Activated T-cell treated with anti-CD3 and anti-CD28 coated beads, Interleukin-2, amount 50 U/mL, for 4 hours (primary cell): ENCODE data around the gene ITGAL. TPM values are rescaled to one million over a fixed set of nuclear protein-coding genes. Genes with fewer than 3 reads are reported as not detected.

Source experiments
- ATAC-seq, 2 donors: fragments of 200-7000 bp; cut with Tn5 transposase; one replicate each; pipeline ENCODE4 v1.10.0; 2021
- DNase-seq: peaks from one replicate; pipeline ENCODE4 v3.0.0-alpha.2; 2020
- H3K27me3 Mint-ChIP-seq: one replicate; pipeline ENCODE4 v1.8.0; 2021; ENCODE audit warnings: low read depth, mixed read lengths
- H3K36me3 Mint-ChIP-seq: one replicate; pipeline ENCODE4 v1.8.0; 2022; ENCODE audit warnings: mixed read lengths; ENCODE audit not compliant: insufficient read depth
- H3K4me1 Mint-ChIP-seq: one replicate; pipeline ENCODE4 v1.8.0; 2021; ENCODE audit warnings: low read depth, mixed read lengths
- H3K4me3 Mint-ChIP-seq: one replicate; pipeline ENCODE4 v1.8.0; 2021; ENCODE audit warnings: mild to moderate bottlenecking, moderate library complexity, mixed read lengths
- H3K9me3 Mint-ChIP-seq: one replicate; pipeline ENCODE4 v1.8.0; 2021; ENCODE audit warnings: mixed read lengths
- total RNA-seq, 3 donors: library from RNA; stranded (reverse); gene quantifications; one replicate each; pipeline ENCODE4 v1.2.1, GENCODE V29; 2021

ITGAL gene
- total RNA-seq = 100 to 1,000 TPM; 193 to 259 (median 220) TPM

DNA sequence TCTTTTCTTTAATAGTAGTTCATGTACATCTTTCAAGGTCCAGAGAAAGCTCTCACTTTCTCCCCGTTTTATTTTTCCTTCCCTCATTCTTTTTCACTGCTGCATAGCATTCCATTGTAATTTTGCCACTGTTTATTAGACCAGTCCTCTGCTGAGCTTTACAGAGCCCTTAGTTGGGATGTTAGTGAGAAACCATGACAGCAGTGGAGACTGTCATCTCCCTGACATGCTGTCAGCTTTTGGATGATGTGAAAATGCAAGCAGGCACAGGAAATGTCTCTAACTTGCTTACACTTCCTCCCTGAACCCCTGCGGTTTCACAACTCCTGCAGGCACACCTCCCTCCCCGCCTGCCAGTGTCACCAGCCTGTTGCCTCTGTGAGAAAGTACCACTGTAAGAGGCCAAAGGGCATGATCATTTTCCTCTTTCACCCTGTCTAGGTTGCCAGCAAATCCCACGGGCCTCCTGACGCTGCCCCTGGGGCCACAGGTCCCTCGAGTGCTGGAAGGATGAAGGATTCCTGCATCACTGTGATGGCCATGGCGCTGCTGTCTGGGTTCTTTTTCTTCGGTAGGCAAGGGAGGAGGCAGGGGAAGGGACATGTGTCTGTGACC lies at the start of gene ITGAL:
Gene ITGAL (plus strand): TSS at position 415 of the 615 bp plus-strand sequence. CDS start 96 bp downstream, at position 511.
- DNase-seq (peak; percentile 76), ATAC-seq (peak; percentile 70 to 79)
- H3K27me3 Mint-ChIP-seq = no peaks in the 10 kb centered on the region
- H3K36me3 Mint-ChIP-seq = peaks cover 15% of the 10 kb centered on the region
- H3K4me1 Mint-ChIP-seq = peaks cover 63% of the 10 kb centered on the region
- H3K9me3 Mint-ChIP-seq = peaks cover 3% of the 10 kb centered on the region
- H3K4me3 Mint-ChIP-seq = peak within 1 kb of the TSS; percentile 94

DNA sequence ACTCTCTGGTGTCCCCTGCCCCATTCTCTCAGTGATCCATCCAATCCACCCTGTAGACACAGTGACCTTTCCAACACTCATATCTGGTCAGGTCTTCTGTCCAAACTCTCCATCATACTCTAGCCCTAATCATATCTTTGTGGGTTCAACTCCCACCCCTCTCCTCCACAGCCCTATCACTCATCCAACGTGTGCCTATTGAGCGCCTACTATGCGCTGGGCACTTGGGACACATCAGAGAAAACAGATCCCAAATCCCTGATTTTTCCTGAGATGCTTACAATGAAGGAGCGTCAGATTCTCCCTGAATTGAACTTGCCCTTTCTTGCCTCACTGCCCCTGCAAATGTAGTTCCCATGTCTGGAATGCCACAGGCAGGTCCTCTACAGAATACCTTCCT lies 44.5 kb upstream of the ITGAL start:
- no peak overlapping the region for H3K4me3 Mint-ChIP-seq
- H3K36me3 Mint-ChIP-seq = peaks cover 25% of the 10 kb centered on the region
- H3K27me3 Mint-ChIP-seq = no peaks in the 10 kb centered on the region
- peaks cover 8% of the 10 kb centered on the region for H3K4me1 Mint-ChIP-seq
- ATAC-seq = no peak
- no peaks in the 10 kb centered on the region for H3K9me3 Mint-ChIP-seq
- DNase-seq = no peak

GRCh38 chr16:30429418-30429677 lies 43.2 kb upstream of the ITGAL start:
- no peak for ATAC-seq
- peaks cover 16% of the 10 kb centered on the region for H3K36me3 Mint-ChIP-seq
- H3K4me1 Mint-ChIP-seq = peaks cover 15% of the 10 kb centered on the region
- H3K4me3 Mint-ChIP-seq = no peak overlapping the region
- no peak for DNase-seq
- H3K27me3 Mint-ChIP-seq = no peaks in the 10 kb centered on the region
- no peaks in the 10 kb centered on the region for H3K9me3 Mint-ChIP-seq

GRCh38 chr16:30429678-30430427 lies 42.7 kb upstream of the ITGAL start, which contains the start of gene DCTPP1:
DCTPP1 (minus strand) TSS chr16:30430030; CDS start chr16:30429980, 50 bp downstream.
- no peaks in the 10 kb centered on the region for H3K27me3 Mint-ChIP-seq
- peaks cover 16% of the 10 kb centered on the region for H3K36me3 Mint-ChIP-seq
- H3K9me3 Mint-ChIP-seq = no peaks in the 10 kb centered on the region
- DNase-seq = peak; percentile 95
- ATAC-seq = peak; percentile 97
- peaks cover 20% of the 10 kb centered on the region for H3K4me1 Mint-ChIP-seq
- H3K4me3 Mint-ChIP-seq = no peak within 1 kb of the TSS

- Mint-ChIP-seq H3K4me1 (peaks cover 23% of the 10 kb centered on the region), H3K36me3 (peaks cover 16% of the 10 kb centered on the region), H3K9me3 (no peaks in the 10 kb centered on the region), H3K27me3 (no peaks in the 10 kb centered on the region), H3K4me3 (no peak overlapping the region)
- ATAC-seq (peak; percentile 6 to 10), DNase-seq (no peak)
These were observed 42.0 kb upstream of the ITGAL start for GRCh38 chr16:30430428-30430970.

DNA sequence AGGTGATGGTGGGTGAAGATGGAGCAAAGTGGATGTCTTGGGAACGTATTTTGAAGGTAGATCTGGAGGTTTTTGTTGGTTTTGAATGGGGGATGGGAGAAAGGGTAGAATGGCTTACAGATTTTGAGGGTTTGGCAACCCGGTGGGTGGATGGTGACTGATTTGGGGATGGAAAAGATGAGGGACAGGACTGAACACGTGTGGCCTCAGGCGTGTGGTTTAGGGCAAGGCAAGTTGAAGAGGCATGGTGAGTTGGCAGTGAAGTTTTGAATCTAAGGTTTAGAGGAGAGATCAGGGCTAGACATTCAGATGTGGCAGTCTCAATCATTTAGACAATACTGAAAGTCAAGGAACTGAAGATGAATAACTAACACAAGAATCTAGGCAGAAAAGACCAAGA lies 37.7 kb upstream of the ITGAL start:
- H3K36me3 Mint-ChIP-seq = no peaks in the 10 kb centered on the region
- H3K4me3 Mint-ChIP-seq = no peak overlapping the region
- peaks cover 17% of the 10 kb centered on the region for H3K4me1 Mint-ChIP-seq
- no peaks in the 10 kb centered on the region for H3K27me3 Mint-ChIP-seq
- DNase-seq (no peak), ATAC-seq (peak; percentile 39 to 49)
- no peaks in the 10 kb centered on the region for H3K9me3 Mint-ChIP-seq

DNA sequence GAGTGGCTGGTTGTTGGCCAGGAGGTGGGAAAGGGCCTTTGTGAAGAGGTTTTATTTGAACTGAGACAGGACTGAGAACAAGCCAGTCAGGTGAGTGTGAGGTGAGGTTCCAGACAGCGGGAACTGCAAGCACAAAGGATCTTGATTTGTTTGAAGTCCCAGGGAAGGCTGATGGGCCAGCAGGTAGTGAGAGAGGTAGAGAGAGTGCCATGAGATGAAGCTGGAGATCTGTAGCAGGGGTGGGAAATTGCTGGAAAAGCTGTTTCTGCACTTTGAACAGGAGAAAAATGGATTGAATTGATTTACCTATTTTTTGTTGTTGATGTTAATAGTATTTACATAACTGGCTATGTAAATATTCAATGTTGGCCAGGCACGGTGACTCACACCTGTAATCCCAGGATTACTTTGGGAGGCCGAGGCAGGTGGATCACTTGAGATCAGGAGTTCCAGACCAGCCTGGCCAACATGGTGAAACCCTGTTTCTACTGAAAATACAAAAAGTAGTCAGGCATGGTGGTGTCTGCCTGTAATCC lies 35.0 kb upstream of the ITGAL start:
- no peak overlapping the region for H3K4me3 Mint-ChIP-seq
- H3K4me1 Mint-ChIP-seq = peaks cover 17% of the 10 kb centered on the region
- no peaks in the 10 kb centered on the region for H3K27me3 Mint-ChIP-seq
- no peaks in the 10 kb centered on the region for H3K36me3 Mint-ChIP-seq
- no peak for ATAC-seq
- no peak for DNase-seq
- no peaks in the 10 kb centered on the region for H3K9me3 Mint-ChIP-seq

GRCh38 chr16:30438835-30439234 lies 33.7 kb upstream of the ITGAL start:
- H3K4me1 Mint-ChIP-seq = peaks cover 23% of the 10 kb centered on the region
- H3K9me3 Mint-ChIP-seq = no peaks in the 10 kb centered on the region
- H3K36me3 Mint-ChIP-seq = peaks cover 9% of the 10 kb centered on the region
- no peak overlapping the region for H3K4me3 Mint-ChIP-seq
- no peaks in the 10 kb centered on the region for H3K27me3 Mint-ChIP-seq
- ATAC-seq = no peak
- DNase-seq = no peak

GRCh38 chr16:30439720-30440348 lies 32.7 kb upstream of the ITGAL start:
- Mint-ChIP-seq H3K36me3 (peaks cover 15% of the 10 kb centered on the region), H3K4me1 (peaks cover 24% of the 10 kb centered on the region), H3K27me3 (no peaks in the 10 kb centered on the region), H3K9me3 (no peaks in the 10 kb centered on the region), H3K4me3 (no peak overlapping the region)
- ATAC-seq = no peak
- DNase-seq = no peak

- Mint-ChIP-seq H3K4me3 (peak overlapping the region; percentile 90), H3K4me1 (peaks cover 30% of the 10 kb centered on the region), H3K36me3 (peaks cover 16% of the 10 kb centered on the region), H3K9me3 (no peaks in the 10 kb centered on the region), H3K27me3 (no peaks in the 10 kb centered on the region)
- ATAC-seq (no peak), DNase-seq (no peak)
These were observed 28.9 kb upstream of the ITGAL start for GRCh38 chr16:30443631-30444030.

- Mint-ChIP-seq H3K4me1 (peaks cover 31% of the 10 kb centered on the region), H3K27me3 (no peaks in the 10 kb centered on the region), H3K4me3 (peak overlapping the region; percentile 90), H3K9me3 (no peaks in the 10 kb centered on the region), H3K36me3 (peaks cover 16% of the 10 kb centered on the region)
- ATAC-seq = no peak
- no peak for DNase-seq
These were observed 28.1 kb upstream of the ITGAL start for GRCh38 chr16:30444231-30445148.

GRCh38 chr16:30445149-30445407 lies 27.5 kb upstream of the ITGAL start:
- Mint-ChIP-seq H3K36me3 (peaks cover 16% of the 10 kb centered on the region), H3K9me3 (no peaks in the 10 kb centered on the region), H3K4me3 (peak overlapping the region; percentile 90), H3K4me1 (peaks cover 35% of the 10 kb centered on the region), H3K27me3 (no peaks in the 10 kb centered on the region)
- ATAC-seq = no peak
- no peak for DNase-seq

GRCh38 chr16:30445408-30446202 lies 26.9 kb upstream of the ITGAL start, which contains the start of gene SEPHS2:
SEPHS2 (minus strand) TSS chr16:30445874; CDS start chr16:30445727, 147 bp downstream.
- ATAC-seq = peak; percentile 97 to 98
- Mint-ChIP-seq H3K9me3 (no peaks in the 10 kb centered on the region), H3K36me3 (peaks cover 16% of the 10 kb centered on the region)

More at GRCh38 chr16:30445408-30446202, 26.9 kb upstream of the ITGAL start, which contains the start of gene SEPHS2:
- H3K27me3 Mint-ChIP-seq = no peaks in the 10 kb centered on the region
- H3K4me3 Mint-ChIP-seq = peak within 1 kb of the TSS; percentile 90
- peak; percentile 93 for DNase-seq
- peaks cover 40% of the 10 kb centered on the region for H3K4me1 Mint-ChIP-seq
